SKM-1 treated with dmso at 0.1 percent for 144 hours (cell line): Measurements from ENCODE around the gene CDC42EP1.
"Not testable (repeated sequence)": the region's sequence is repeated elsewhere in the genome, so short reads cannot be mapped to it uniquely, and the experiment has no call there.

Source experiments
- DNase-seq: peaks from one replicate; lab custom pipeline; 2025; ENCODE audit not compliant: unreplicated experiment; lab: John Stamatoyannopoulos, UW

The CDC42EP1 gene

GRCh38 chr22:37575490-37576003 lies 15.3 kb downstream of the CDC42EP1 start:
- DNase-seq = no peak

GRCh38 chr22:37578002-37578401 lies 17.7 kb downstream of the CDC42EP1 start:
- DNase-seq = no peak

GRCh38 chr22:37581504-37581903 lies 21.2 kb downstream of the CDC42EP1 start:
- DNase-seq = no peak

GRCh38 chr22:37582526-37582925 lies 22.2 kb downstream of the CDC42EP1 start:
- no peak for DNase-seq

GRCh38 chr22:37588546-37589215 lies 28.4 kb downstream of the CDC42EP1 start:
- no peak for DNase-seq

GRCh38 chr22:37589636-37590035 lies 29.4 kb downstream of the CDC42EP1 start:
- no peak for DNase-seq

GRCh38 chr22:37591081-37591480 lies 30.8 kb downstream of the CDC42EP1 start:
- DNase-seq = not testable (repeated sequence)

GRCh38 chr22:37591823-37592404 lies 31.6 kb downstream of the CDC42EP1 start:
- no peak for DNase-seq

GRCh38 chr22:37594237-37594636 lies 34.0 kb downstream of the CDC42EP1 start:
- no peak for DNase-seq

- DNase-seq = no peak
Measured at GRCh38 chr22:37599153-37599552, 38.9 kb downstream of the CDC42EP1 start.

GRCh38 chr22:37601203-37601539 lies 40.9 kb downstream of the CDC42EP1 start:
- DNase-seq = no peak

GRCh38 chr22:37601540-37602442 lies 41.5 kb downstream of the CDC42EP1 start:
- DNase-seq = no peak

GRCh38 chr22:37602546-37603277 lies 42.4 kb downstream of the CDC42EP1 start:
- DNase-seq = not testable (repeated sequence)

- DNase-seq = no peak
Measured at GRCh38 chr22:37604074-37604473, 43.8 kb downstream of the CDC42EP1 start.

- no peak for DNase-seq
Measured at GRCh38 chr22:37604875-37605274, 44.6 kb downstream of the CDC42EP1 start.

- DNase-seq = peak; percentile 66
Measured at GRCh38 chr22:37607010-37607934, 47.0 kb downstream of the CDC42EP1 start.

- DNase-seq = no peak
Measured at GRCh38 chr22:37607935-37608476, 47.7 kb downstream of the CDC42EP1 start.

GRCh38 chr22:37608477-37609239 lies 48.4 kb downstream of the CDC42EP1 start, which contains the start of gene GGA1:
TSS of gene GGA1 (plus strand) at chr22:37608834. CDS start at chr22:37608861, 27 bp downstream.
- DNase-seq = peak; percentile 96
